Measurements from ENCODE around the gene MISP3. TPM values are rescaled to one million over a fixed set of nuclear protein-coding genes. Genes with fewer than 3 reads are reported as not detected.

MISP3 gene
- total RNA-seq, 2 experiments from 2014 or later: 0.39 to 0.49 TPM

DNA sequence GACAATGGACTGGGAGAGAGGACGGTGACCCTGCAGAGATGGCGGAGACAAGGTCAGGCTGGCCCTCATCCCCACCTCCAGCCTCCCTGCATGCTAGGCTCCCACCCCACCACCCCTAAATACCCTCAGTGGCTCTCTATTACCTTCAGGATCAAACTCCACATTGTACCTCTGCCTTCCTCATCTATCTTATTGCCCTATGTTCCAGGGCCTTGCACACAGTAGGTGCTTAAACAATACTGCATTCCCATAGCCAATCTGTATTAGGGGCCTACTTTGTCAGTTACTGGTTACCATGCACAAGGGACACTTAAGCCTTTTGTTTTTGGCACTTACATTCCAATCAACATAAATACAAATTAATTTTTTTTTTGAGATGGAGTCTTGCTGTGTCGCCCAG lies 17.2 kb upstream of the MISP3 start:
- H3K27me3 ChIP-seq (ENCODE audit: control insufficient read depth in 1 of 2, insufficient read depth in 2 of 2, low read length in 2 of 2): peaks cover 20 to 23% of the 10 kb centered on the region in 2 experiments
- Mint-ChIP-seq H3K4me1 (ENCODE audit: low read depth) (peaks cover 20% of the 10 kb centered on the region), H3K27me3 (peaks cover 27% of the 10 kb centered on the region), H3K36me3 (ENCODE audit: low read depth) (peaks cover 36% of the 10 kb centered on the region), H3K27ac (peak overlapping the region; percentile 58), H3K9me3 (no peaks in the 10 kb centered on the region), H3K4me3 (no peak overlapping the region)
- no peak overlapping the region for H3K4me3 ChIP-seq (ENCODE audit: low read length)
- TF ChIP-seq, protein P1, sequence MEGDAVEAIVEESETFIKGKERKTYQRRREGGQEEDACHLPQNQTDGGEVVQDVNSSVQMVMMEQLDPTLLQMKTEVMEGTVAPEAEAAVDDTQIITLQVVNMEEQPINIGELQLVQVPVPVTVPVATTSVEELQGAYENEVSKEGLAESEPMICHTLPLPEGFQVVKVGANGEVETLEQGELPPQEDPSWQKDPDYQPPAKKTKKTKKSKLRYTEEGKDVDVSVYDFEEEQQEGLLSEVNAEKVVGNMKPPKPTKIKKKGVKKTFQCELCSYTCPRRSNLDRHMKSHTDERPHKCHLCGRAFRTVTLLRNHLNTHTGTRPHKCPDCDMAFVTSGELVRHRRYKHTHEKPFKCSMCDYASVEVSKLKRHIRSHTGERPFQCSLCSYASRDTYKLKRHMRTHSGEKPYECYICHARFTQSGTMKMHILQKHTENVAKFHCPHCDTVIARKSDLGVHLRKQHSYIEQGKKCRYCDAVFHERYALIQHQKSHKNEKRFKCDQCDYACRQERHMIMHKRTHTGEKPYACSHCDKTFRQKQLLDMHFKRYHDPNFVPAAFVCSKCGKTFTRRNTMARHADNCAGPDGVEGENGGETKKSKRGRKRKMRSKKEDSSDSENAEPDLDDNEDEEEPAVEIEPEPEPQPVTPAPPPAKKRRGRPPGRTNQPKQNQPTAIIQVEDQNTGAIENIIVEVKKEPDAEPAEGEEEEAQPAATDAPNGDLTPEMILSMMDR (IDR thresholded peaks at IDR 0.05): no peak
- ChIA-PET CTCF (no interaction called here), POLR2A (interaction anchor here (0.8 kb wide), 1 partner anchor 15 kb away, joined by 3 read pairs; no protein-coding TSS in a partner anchor)
- intact Hi-C loops (cut with DNase I, micrococcal nuclease): no loop called here
- H3K9me3 ChIP-seq (ENCODE audit: control insufficient read depth in 1 of 2, insufficient read depth in 1 of 2, low read length in 2 of 2): peaks cover 0 to 15% of the 10 kb centered on the region in 2 experiments
- H3K27ac ChIP-seq (ENCODE audit: low read depth in 1 of 2, low read length in 2 of 2): no peak overlapping the region
- H3K4me1 ChIP-seq (ENCODE audit: insufficient read depth, low read length): peaks cover 24% of the 10 kb centered on the region
- no peak for ATAC-seq (ENCODE audit: poor library complexity)
- DNase-seq: no peak
- peaks cover 24% of the 10 kb centered on the region for H3K36me3 ChIP-seq (ENCODE audit: insufficient read depth, low read length)

DNA sequence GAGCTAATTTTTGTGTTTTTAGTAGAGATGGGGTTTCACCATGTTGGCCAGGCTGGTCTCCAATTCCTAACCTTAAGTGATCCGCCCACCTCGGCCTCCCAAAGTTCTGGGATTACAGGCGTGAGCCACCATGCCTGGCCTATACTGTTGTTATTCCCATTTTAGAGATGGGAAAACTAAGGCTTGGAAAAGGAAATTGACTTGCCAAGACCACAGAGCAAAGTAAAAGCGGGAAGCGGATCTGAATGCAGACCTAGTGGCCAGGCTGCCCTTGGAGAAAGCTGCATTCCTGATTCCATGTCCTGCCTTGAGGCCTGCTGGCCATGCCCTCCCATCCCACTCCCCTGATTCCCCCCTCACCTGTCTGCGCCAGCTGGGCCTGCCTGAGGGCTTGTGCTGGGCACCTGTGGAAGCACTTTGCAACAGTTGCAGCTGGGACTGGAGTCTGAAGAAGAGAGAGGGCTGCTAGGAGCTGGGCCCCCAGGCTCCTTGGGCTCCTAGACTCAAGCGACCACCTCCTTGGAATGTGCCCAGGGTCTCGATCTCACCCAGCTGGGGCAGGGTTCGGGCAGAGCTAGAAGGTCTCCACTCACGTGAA lies 16.4 kb upstream of the MISP3 start:
- Mint-ChIP-seq H3K9me3 (no peaks in the 10 kb centered on the region), H3K27ac (no peak overlapping the region), H3K4me3 (peak overlapping the region; percentile 34), H3K4me1 (ENCODE audit: low read depth) (peaks cover 20% of the 10 kb centered on the region), H3K36me3 (ENCODE audit: low read depth) (peaks cover 28% of the 10 kb centered on the region), H3K27me3 (peaks cover 30% of the 10 kb centered on the region)
- no peak overlapping the region for H3K27ac ChIP-seq (ENCODE audit: low read depth in 1 of 2, low read length in 2 of 2)
- TF ChIP-seq, protein P1 (IDR thresholded peaks at IDR 0.05): no peak
- peaks cover 24% of the 10 kb centered on the region for H3K4me1 ChIP-seq (ENCODE audit: insufficient read depth, low read length)
- no peak for DNase-seq
- ChIA-PET POLR2A (interaction anchor here (0.9 to 1.0 kb wide), 2 partner anchors 104 to 441 kb away, joined by 3 read pairs; partner anchors contain the start of gene DCAF15), CTCF (interaction anchor here (1.6 kb wide), 1 partner anchor 8 kb away, joined by 8 read pairs; no protein-coding TSS in a partner anchor)
- no peak overlapping the region for H3K4me3 ChIP-seq (ENCODE audit: low read length)
- peaks cover 18% of the 10 kb centered on the region for H3K36me3 ChIP-seq (ENCODE audit: insufficient read depth, low read length)
- intact Hi-C loops (cut with DNase I, micrococcal nuclease): no loop called here
- H3K27me3 ChIP-seq (ENCODE audit: control insufficient read depth in 1 of 2, insufficient read depth in 2 of 2, low read length in 2 of 2): peaks cover 26% of the 10 kb centered on the region in 2 experiments
- no peak for ATAC-seq (ENCODE audit: poor library complexity)
- H3K9me3 ChIP-seq (ENCODE audit: control insufficient read depth in 1 of 2, insufficient read depth in 1 of 2, low read length in 2 of 2): peaks cover 0 to 15% of the 10 kb centered on the region in 2 experiments

DNA sequence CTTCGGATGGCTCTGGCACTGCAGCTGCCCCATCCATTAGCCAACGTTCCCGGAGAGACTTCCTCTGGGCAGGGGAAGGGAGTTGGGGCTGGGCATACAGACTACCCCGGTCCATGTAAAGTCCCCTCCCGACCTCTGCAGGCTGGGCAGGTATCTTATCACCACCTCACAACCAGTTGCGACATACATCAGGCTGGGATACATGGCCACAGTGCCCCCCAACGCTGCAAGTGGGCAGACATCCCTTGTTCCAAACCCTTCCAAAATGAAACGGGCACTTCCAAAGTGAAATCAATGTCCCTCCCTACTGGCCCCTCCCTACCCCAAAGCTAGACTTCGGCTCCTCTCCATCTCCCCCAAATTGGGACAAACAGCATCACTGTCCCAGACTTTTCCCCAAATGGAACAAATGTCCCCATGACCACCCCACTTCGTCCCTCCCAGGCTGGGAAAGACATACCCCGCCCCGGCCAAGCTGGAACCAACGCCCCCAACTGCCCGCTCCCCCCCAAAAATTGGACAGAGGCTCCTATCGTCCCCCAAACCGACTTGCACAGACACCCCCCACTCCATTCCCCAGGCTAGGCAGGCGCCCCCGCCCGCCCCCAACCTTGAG lies 15.7 kb upstream of the MISP3 start:
- POLR2A ChIA-PET: interaction anchor here (0.6 to 3.3 kb wide), 6 partner anchors 11 to 440 kb away, joined by 3 to 9 read pairs (median 3); partner anchors contain the start of genes DCAF15 and IL27RA
- no peak overlapping the region for H3K4me3 ChIP-seq (ENCODE audit: low read length)
- no peaks in the 10 kb centered on the region for H3K9me3 Mint-ChIP-seq
- CTCF ChIA-PET: interaction anchor here (1.1 to 1.6 kb wide), 3 partner anchors 8 to 80 kb away, joined by 3 to 8 read pairs (median 5); partner anchors contain the start of genes ASF1B and MISP3
- TF ChIP-seq, protein P1 (IDR thresholded peaks at IDR 0.05): no peak
- H3K27ac ChIP-seq (ENCODE audit: low read depth in 1 of 2, low read length in 2 of 2): no peak overlapping the region
- no peak for DNase-seq
- ATAC-seq (ENCODE audit: poor library complexity): no peak
- H3K4me1 ChIP-seq (ENCODE audit: insufficient read depth, low read length): peaks cover 24% of the 10 kb centered on the region
- intact Hi-C loops (cut with DNase I, micrococcal nuclease): no loop called here
- H3K27me3 Mint-ChIP-seq: peaks cover 34% of the 10 kb centered on the region
- peaks cover 13% of the 10 kb centered on the region for H3K36me3 ChIP-seq (ENCODE audit: insufficient read depth, low read length)
- H3K4me3 Mint-ChIP-seq: peak overlapping the region; percentile 34
- H3K36me3 Mint-ChIP-seq (ENCODE audit: low read depth): peaks cover 22% of the 10 kb centered on the region
- no peak overlapping the region for H3K27ac Mint-ChIP-seq
- peaks cover 20% of the 10 kb centered on the region for H3K4me1 Mint-ChIP-seq (ENCODE audit: low read depth)
- peaks cover 28 to 32% of the 10 kb centered on the region in 2 experiments for H3K27me3 ChIP-seq (ENCODE audit: control insufficient read depth in 1 of 2, insufficient read depth in 2 of 2, low read length in 2 of 2)
- peaks cover 0 to 15% of the 10 kb centered on the region in 2 experiments for H3K9me3 ChIP-seq (ENCODE audit: control insufficient read depth in 1 of 2, insufficient read depth in 1 of 2, low read length in 2 of 2)

Measured in CD4-positive, alpha-beta T cell (primary cell).